Kidney epithelial cell (primary cell): ENCODE results near the gene ABCG1. TPM values are rescaled to one million over a fixed set of nuclear protein-coding genes. Genes with fewer than 3 reads are reported as not detected.

ENCODE experiments used
- DNase-seq: peaks from one replicate; pipeline ENCODE4 v3.0.0-alpha.2; 2010; ENCODE audit warnings: low read depth
- H3K27me3 ChIP-seq: 2 replicates; pipeline ENCODE4 v1.6.0; 2011; ENCODE audit warnings: low read length; ENCODE audit not compliant: control insufficient read depth, insufficient read depth
- H3K36me3 ChIP-seq: 2 replicates; pipeline ENCODE4 v1.5.1; 2011; ENCODE audit warnings: low read length; ENCODE audit not compliant: control insufficient read depth, insufficient read depth
- H3K4me3 ChIP-seq: 2 replicates; pipeline ENCODE4 v1.5.1; 2011; ENCODE audit warnings: low read depth, mild to moderate bottlenecking, control low read depth, low read length
- total RNA-seq: library from RNA; depleted of rRNA; stranded (reverse); fragments of >200 nt; gene quantifications from 2 replicates; pipeline ENCODE4 v1.2.3, GENCODE V29; 2015
- TF ChIP-seq, protein P1 (sequence below): IDR thresholded peaks from 2 replicates; pipeline ENCODE4 v1.5.1; 2011; ENCODE audit warnings: mild to moderate bottlenecking, moderate library complexity, low read length, control low read depth, inconsistent platforms; ENCODE audit not compliant: insufficient read depth, poor library complexity, severe bottlenecking

ABCG1 gene
- total RNA-seq, 1 donor from 2014 or later, result 3.6 TPM

DNA sequence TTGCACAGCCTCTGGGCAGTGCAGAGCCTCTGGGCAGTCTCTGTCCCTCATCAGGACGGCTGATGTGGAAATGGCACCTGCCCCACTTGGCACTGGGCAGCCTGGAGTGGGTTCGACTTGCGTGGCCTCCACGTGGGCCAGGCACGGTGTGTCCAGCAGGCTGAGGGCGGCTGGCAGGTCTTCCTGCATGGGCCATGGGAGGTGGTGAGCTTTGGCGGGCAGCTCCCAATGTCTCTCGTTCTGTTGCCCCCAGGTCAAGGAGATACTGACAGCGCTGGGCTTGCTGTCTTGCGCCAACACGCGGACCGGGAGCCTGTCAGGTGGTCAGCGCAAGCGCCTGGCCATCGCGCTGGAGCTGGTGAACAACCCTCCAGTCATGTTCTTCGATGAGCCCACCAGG lies 63.1 kb downstream of the ABCG1 start:
- DNase-seq, result no peak
- H3K27me3 ChIP-seq, result peaks cover 2% of the 10 kb centered on the region
- TF ChIP-seq, protein P1, sequence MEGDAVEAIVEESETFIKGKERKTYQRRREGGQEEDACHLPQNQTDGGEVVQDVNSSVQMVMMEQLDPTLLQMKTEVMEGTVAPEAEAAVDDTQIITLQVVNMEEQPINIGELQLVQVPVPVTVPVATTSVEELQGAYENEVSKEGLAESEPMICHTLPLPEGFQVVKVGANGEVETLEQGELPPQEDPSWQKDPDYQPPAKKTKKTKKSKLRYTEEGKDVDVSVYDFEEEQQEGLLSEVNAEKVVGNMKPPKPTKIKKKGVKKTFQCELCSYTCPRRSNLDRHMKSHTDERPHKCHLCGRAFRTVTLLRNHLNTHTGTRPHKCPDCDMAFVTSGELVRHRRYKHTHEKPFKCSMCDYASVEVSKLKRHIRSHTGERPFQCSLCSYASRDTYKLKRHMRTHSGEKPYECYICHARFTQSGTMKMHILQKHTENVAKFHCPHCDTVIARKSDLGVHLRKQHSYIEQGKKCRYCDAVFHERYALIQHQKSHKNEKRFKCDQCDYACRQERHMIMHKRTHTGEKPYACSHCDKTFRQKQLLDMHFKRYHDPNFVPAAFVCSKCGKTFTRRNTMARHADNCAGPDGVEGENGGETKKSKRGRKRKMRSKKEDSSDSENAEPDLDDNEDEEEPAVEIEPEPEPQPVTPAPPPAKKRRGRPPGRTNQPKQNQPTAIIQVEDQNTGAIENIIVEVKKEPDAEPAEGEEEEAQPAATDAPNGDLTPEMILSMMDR, result no peak
- no peak overlapping the region for H3K4me3 ChIP-seq
- no peaks in the 10 kb centered on the region for H3K36me3 ChIP-seq

DNA sequence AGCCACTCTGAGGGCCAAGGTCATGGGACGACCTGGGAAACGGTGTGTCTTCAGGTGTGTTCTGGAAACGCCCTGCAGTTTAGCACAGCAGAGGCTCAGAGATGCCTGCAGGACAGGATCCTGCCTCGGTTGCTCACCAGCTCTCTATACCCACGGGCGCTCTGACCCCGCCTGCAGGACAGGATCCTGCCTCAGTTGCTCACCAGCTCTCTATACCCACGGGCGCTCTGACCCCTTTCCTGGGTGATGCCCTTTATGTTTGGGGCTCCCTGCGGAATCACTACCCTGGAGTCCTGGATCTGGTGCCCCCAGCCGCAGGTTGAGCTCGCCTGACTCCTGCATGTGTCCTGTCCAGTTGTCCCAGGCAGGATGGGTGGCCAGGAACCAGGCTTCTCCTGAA lies 63.8 kb downstream of the ABCG1 start:
- TF ChIP-seq, protein P1, result no peak
- Histone ChIP-seq H3K27me3 (peaks cover 2% of the 10 kb centered on the region), H3K36me3 (no peaks in the 10 kb centered on the region), H3K4me3 (no peak overlapping the region)
- no peak for DNase-seq

GRCh38 chr21:42285569-42286245 lies 66.8 kb downstream of the ABCG1 start:
- Histone ChIP-seq H3K27me3 (peaks cover 2% of the 10 kb centered on the region), H3K4me3 (no peak overlapping the region), H3K36me3 (no peaks in the 10 kb centered on the region)
- TF ChIP-seq, protein P1, result no peak
- DNase-seq, result no peak

GRCh38 chr21:42286416-42286815 lies 67.5 kb downstream of the ABCG1 start:
- Histone ChIP-seq H3K27me3 (peaks cover 2% of the 10 kb centered on the region), H3K4me3 (no peak overlapping the region), H3K36me3 (no peaks in the 10 kb centered on the region)
- no peak for DNase-seq
- TF ChIP-seq, protein P1, result no peak

- H3K27me3 ChIP-seq, result no peaks in the 10 kb centered on the region
- no peak overlapping the region for H3K4me3 ChIP-seq
- no peaks in the 10 kb centered on the region for H3K36me3 ChIP-seq
- TF ChIP-seq, protein P1, result no peak
- no peak for DNase-seq
Observed at GRCh38 chr21:42287193-42288083, 68.5 kb downstream of the ABCG1 start.
